Stromal cell of bone marrow (primary cell): ENCODE data around the gene GPNMB.
A peak's percentile ranks its signal among the peaks of the same experiment; 100 is the strongest.

ENCODE experiments used
- DNase-seq: peaks from one replicate; pipeline ENCODE4 v3.0.0-alpha.2; 2012; ENCODE audit warnings: low read depth

Gene GPNMB

DNA sequence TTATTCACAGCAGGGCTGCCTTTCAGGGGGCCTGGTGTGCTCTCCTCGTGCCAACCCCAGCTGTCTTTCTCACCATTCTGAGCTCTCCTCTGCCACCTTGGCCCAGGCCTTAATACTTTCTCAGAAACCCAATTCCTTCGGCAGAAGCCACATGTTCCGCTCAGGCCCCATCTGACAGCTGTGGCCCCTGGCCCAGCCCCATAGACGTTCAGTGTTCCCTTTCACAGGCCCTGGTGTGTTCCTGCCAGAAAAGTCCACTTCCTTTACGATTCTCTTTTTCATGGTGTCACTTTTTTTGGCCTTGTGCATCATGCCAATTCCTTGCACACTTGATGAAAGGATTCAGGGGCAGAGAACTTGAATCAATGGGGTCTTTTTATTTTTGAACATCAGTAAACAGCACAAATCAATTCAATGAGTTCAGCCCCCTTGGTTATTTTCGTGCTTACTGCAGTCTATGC, 15.9 kb upstream of the GPNMB start:
- no peak for DNase-seq

GRCh38 chr7:23232966-23233365, 13.6 kb upstream of the GPNMB start:
- no peak for DNase-seq

GRCh38 chr7:23234569-23235296, 11.8 kb upstream of the GPNMB start:
- no peak for DNase-seq

- DNase-seq: peak; percentile 79
These were observed 10.8 kb upstream of the GPNMB start for GRCh38 chr7:23235813-23236221.

- no peak for DNase-seq
These were observed 9.6 kb upstream of the GPNMB start for GRCh38 chr7:23237000-23237399.

DNA sequence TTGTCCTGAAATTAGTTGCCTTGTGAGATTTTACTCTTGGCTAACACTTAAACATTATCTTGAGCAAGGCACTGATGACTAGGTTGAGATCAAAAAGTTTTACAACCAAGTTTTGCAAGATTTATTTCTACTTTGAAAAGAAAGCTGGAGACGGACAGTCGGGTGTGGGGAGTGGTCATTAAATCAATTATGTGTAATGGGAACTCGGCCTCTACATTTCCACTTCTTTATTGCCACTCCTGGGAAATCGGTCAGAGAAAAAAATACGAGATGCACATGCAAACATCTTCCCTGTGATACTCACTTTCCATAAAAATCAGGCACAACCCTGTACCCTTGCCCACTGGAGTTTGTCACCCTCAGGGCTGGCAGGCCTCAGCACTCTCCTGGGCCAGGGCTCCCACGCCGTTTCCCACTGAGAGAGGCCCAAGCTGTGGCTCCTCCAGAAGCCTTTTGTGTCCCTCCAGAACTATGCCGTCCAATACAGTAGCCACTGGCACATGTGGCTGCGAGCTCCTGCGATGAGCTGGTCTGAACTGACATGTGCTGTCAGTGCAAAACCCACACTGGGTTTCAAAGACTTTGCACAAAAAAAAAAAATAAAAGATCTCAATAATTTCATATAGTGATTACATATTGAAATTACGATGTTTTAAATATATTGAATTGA, 7.5 kb upstream of the GPNMB start:
- DNase-seq: no peak

DNA sequence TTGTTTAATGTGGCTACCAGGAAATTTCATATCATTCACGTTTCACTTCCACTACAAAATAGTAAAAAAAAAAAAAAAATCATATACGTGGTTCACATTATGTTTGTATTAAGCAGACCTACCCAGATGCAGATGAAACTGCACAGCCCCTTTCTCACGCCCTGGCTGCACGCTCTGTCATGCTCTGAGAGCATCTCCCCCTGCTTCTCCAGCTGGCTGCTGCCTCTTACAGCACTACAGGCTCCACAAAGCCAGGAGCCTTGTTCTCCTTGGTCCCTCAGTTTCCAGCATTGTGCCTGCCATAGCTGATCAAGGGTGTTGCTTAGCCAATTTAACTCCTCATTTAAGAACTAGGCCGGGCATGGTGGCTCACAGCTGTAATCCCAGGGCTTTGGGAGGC, 6.9 kb upstream of the GPNMB start:
- DNase-seq: no peak

- no peak for DNase-seq
These were observed 4.3 kb upstream of the GPNMB start for GRCh38 chr7:23242321-23242720.

DNA sequence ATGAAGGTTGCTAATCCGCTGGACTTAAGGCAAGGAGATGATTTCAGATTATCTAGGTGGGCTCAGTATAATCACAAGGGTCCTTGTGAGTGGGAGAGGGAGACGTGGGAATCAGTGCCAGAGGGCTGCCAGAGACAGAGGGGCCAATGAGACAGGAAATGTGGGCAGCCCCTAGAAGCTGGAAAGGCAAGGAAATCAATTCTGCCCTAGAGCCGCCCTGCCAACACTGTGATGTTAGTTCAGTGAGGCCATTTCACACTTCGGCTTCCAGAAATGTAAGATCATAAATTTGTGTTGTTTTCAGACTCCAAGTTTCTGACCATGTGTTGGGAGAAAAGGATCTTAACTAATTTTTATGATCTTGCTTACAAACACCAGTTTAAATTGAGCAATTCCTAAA, 3.6 kb upstream of the GPNMB start:
- no peak for DNase-seq

- DNase-seq: no peak
These were observed 549 bp downstream of the GPNMB start for GRCh38 chr7:23247046-23247602.

GRCh38 chr7:23247603-23248335, 1.2 kb downstream of the GPNMB start:
- no peak for DNase-seq

DNA sequence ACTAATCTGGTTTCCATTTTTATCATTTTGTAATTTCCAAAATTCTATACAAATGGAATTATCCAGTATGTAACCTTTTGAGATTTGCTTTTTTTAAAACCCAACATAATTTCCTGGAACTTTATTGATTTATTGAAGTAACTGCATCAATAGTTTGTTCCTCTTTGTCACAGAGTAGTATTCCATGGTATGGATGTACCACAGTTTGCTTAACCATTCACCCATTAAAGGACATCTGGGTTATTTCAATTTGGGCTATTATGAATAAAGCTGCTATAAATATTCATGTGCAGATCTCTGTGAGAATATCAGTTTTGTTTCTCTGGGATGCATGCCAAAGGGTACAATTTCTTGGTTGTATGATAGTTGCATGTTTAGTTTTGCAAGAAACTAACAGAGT, 2.9 kb downstream of the GPNMB start:
- no peak for DNase-seq

DNA sequence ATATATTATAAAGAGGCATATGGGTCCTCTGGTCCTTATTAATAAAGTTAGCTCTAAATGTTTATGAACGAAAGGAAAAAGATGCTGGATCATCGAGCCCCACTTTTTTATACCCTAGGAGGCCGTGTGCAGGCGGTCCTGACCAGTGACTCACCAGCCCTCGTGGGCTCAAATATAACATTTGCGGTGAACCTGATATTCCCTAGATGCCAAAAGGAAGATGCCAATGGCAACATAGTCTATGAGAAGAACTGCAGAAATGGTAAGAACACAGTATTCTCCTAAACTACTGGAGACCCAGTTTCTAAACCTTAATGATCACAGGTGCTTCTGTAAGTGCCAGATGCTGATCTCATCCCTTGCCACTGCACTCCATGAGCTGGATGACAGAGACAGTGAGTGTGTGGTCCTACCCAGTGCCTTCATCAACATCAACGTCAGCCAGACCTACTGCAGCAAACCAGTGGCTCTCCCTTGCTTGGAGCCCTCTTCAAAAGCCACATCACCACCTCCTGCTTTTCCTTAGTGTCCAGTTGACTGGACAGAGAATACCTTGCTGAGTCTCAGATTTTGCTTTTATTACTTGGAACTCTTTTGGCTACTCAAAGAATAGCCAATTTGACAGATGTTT, 7.6 kb downstream of the GPNMB start:
- peak; percentile 78 for DNase-seq

DNA sequence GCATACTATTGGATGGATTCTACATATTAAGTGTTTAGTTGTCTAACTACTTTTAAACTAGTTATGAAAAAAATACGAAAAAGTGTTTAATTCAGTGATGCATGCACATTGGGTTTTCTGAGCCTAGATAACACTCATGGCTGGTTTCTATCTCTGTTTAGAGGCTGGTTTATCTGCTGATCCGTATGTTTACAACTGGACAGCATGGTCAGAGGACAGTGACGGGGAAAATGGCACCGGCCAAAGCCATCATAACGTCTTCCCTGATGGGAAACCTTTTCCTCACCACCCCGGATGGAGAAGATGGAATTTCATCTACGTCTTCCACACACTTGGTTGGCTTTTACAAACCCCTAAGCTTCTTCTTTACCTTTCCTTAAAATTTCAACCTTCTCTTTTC, 10.2 kb downstream of the GPNMB start:
- DNase-seq: no peak

DNA sequence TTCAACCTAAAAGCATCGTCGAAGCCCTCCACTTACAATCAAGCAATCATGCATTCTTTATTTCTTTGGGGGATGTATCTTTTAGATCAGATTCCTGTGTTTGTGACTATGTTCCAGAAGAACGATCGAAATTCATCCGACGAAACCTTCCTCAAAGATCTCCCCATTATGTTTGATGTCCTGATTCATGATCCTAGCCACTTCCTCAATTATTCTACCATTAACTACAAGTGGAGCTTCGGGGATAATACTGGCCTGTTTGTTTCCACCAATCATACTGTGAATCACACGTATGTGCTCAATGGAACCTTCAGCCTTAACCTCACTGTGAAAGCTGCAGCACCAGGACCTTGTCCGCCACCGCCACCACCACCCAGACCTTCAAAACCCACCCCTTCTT, 13.8 kb downstream of the GPNMB start:
- no peak for DNase-seq

DNA sequence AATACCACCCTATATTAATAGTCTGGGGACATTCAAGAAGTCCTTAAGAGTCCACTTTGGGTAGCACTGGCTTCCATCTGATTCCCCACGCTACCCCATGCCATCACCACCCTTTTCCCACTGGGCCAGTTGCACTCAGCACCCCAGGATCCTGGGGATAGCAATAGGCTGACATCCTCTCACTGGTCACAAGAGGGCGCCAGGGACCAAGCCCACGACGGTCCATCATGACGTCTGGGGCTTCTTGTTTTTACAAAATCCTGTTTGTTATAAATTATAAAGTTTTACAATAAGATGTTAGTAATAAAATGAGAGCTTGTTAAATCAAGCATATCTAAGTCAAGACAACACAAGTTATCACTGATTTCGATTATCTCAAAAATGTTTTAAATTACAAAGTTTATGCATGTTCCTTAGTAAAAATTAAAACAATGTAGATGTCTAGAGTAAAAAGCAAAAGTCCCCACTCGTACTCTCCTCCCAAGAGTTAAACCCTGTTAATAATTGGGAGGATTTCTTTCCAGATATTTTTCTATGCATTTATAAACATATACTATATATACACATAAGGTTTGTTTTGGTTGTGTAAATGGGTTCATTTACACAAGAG, 15.4 kb downstream of the GPNMB start:
- DNase-seq: no peak

DNA sequence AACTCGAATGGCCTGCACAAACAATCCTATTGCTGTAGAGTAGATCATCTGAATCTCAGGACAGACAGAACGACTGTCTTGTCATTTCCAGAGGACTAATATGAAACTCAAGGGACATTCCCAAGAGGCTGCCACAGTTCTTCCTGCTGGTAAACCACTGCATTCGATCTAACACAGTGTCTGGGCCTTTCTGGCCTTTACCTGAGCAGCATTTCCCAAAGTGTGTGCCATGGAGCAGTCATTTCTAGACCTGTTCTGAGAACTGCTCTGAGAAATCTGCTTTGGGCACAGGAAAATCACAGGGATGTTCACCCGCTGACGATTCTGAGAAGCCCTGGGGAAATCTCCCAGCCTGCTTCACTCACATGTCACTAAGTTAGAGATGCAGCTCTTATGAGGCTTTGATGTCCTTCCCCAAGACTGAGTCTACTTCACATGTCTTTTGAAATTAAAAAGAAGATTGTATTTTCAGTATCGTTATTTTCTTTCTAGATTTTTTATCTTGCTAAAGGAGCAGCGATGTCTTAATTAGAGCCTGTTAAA, 18.4 kb downstream of the GPNMB start:
- no peak for DNase-seq

- no peak for DNase-seq
These were observed 20.3 kb downstream of the GPNMB start for GRCh38 chr7:23266918-23267317.

DNA sequence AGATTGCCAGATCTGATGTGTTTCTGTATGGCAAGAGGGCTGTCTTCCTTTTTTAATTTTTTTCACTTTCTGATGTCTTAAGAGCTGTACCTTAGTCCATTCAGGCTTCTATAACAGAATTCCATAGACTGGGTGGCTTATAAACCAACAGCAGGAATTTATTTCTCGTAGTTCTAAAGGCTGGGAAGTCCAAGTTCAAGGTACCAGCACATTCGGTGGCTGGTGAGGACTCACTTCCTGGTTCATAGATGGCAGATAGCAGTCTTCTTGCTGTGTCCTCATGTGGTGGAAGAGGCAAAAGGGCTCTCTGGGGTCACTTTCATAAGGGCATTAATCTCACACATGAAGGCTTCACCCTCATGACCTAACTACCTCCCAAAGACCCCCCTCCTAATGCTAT, 20.8 kb downstream of the GPNMB start:
- no peak for DNase-seq

GRCh38 chr7:23268167-23268566, 21.6 kb downstream of the GPNMB start:
- DNase-seq: no peak

DNA sequence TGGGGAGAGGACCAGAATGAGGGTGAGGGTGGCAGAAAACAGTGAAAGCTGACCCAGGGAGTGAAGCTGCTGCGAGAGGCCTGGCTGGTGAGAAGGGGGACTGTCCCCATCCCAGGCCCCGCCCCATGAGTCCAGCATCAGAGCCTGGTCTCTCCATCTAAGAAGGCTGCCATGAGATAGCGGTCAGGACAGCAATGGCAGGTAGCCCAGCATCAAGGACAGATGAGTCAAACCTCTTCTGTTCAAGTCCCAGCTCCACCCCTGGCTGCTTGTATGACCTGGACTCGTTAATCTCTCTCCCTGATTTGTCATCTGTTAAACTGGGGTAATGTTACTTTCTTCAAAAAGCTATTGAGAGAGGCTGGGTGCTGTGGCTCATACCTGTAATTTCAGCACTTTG, 22.2 kb downstream of the GPNMB start:
- DNase-seq: no peak

GRCh38 chr7:23272275-23272674, 25.7 kb downstream of the GPNMB start:
- DNase-seq: no peak
